Vagina (tissue), 2 donors: Measurements from ENCODE around the gene PRG2. TPM values are rescaled to one million over a fixed set of nuclear protein-coding genes. Genes with fewer than 3 reads are reported as not detected.

Experiments used
- DNase-seq, 2 donors: peaks; one replicate each; pipeline ENCODE4 v3.0.0-alpha.2; 2017; ENCODE audit errors: extremely low spot score in 2 of 2
- H3K27ac ChIP-seq: fragments of 200-600 bp; sonication (generic); one replicate; pipeline ENCODE4 v1.5.1; 2019
- H3K27me3 ChIP-seq: fragments of 200-600 bp; sonication (generic); one replicate; pipeline ENCODE4 v1.5.1; 2019
- H3K36me3 ChIP-seq, 2 donors: fragments of 200-600 bp; sonication (generic); one replicate each; pipeline ENCODE4 v1.5.1; 2017 to 2019
- H3K4me1 ChIP-seq: fragments of 200-600 bp; sonication (generic); one replicate; pipeline ENCODE4 v1.5.1; 2019
- H3K4me3 ChIP-seq, 2 donors: fragments of 200-600 bp; sonication (generic); 1 replicate in 1 of 2; 2 replicates in 1 of 2; pipeline ENCODE4 v1.5.1; 2016 to 2019
- H3K9me3 ChIP-seq: fragments of 200-600 bp; sonication (generic); one replicate; pipeline ENCODE4 v1.5.1; 2019
- CTCF ChIP-seq, 3 experiments: fragments of 450-650 bp in 2 of 3; fragments of 200-600 bp in 1 of 3; sonication (generic) in 1 of 3; IDR thresholded peaks; one replicate each; pipeline ENCODE4 v1.5.1; 2017 to 2019; ENCODE audit warnings: antibody characterized with exemption in 3 of 3, mild to moderate bottlenecking in 2 of 3, moderate library complexity in 2 of 3
- POLR2A ChIP-seq, 2 donors: fragments of 450-650 bp; IDR thresholded peaks; one replicate each; pipeline ENCODE4 v1.6.1; 2017; ENCODE audit warnings: antibody characterized with exemption in 2 of 2, mild to moderate bottlenecking in 2 of 2, moderate library complexity in 2 of 2
- POLR2AphosphoS5 ChIP-seq, 2 donors: sonication (generic); formaldehyde crosslinking; IDR thresholded peaks; one replicate each; pipeline ENCODE4 v1.9.0; 2017; ENCODE audit warnings: antibody characterized with exemption in 2 of 2, mild to moderate bottlenecking in 2 of 2, low read depth in 1 of 2; ENCODE audit not compliant: insufficient read depth in 1 of 2
- intact Hi-C: fragments of 100-400 bp; cut with DNase I; formaldehyde crosslinking; loops from one replicate; pipeline ENCODE4 v1.15.1; 2023
- total RNA-seq: library from RNA; depleted of rRNA; stranded (reverse); fragments of >200 nt; gene quantifications from one replicate; pipeline ENCODE4 v1.2.3, GENCODE V29; 2016

Gene PRG2
- total RNA-seq, 1 donor from 2014 or later: not detected

DNA sequence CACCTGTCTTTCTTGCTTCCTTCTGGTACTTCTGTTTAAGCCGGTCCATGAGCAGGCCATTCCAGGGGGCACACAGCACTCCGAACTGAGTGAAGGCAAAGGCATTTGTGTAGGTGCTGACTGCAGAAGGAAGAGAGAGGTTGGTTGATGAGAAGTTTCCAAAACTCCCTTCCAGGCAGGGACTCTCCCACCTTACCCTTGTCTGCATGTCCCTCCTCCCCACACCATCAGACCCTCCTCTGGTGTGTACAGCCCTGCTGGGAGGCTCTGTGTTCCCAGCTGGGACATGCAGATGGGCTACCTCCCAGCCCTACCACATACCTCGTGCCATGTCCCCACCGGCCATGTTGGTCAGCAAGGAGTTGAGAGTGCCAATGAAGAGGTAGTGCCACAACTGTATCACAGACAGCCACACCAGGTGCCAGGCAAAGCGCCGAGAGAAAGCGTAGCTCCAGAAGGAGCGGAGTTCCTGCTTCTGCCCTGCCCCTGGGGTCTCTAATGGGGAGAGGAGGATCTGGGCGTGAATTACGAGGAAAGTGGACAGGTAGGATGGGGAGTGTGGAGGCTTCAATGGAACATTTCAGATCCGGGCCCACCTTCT lies 24.3 kb upstream of the PRG2 start:
- no peak for DNase-seq
- no peak overlapping the region for H3K4me3 ChIP-seq
- TF ChIP-seq POLR2A (IDR thresholded peaks at IDR 0.05) (no peak), CTCF (IDR thresholded peaks at IDR 0.05) (no peak), POLR2AphosphoS5 (IDR thresholded peaks at IDR 0.05; ENCODE audit: insufficient read depth in 1 of 2, low read depth in 1 of 2) (no peak)
- intact Hi-C loops: no loop called here
- H3K36me3 ChIP-seq: peaks cover 0 to 77% of the 10 kb centered on the region in 2 donors
- H3K27ac ChIP-seq: no peak overlapping the region
- no peaks in the 10 kb centered on the region for H3K27me3 ChIP-seq
- peaks cover 16% of the 10 kb centered on the region for H3K4me1 ChIP-seq
- H3K9me3 ChIP-seq: no peaks in the 10 kb centered on the region

GRCh38 chr11:57413681-57414080 lies 23.2 kb upstream of the PRG2 start:
- Histone ChIP-seq H3K9me3 (no peaks in the 10 kb centered on the region), H3K27ac (no peak overlapping the region), H3K4me3 (no peak overlapping the region), H3K4me1 (peaks cover 16% of the 10 kb centered on the region), H3K27me3 (no peaks in the 10 kb centered on the region), H3K36me3 (peaks cover 0 to 83% of the 10 kb centered on the region in 2 donors)
- TF ChIP-seq CTCF (IDR thresholded peaks at IDR 0.05) (no peak), POLR2A (IDR thresholded peaks at IDR 0.05) (no peak), POLR2AphosphoS5 (IDR thresholded peaks at IDR 0.05; ENCODE audit: insufficient read depth in 1 of 2, low read depth in 1 of 2) (no peak)
- intact Hi-C loops: no loop called here
- DNase-seq: no peak

DNA sequence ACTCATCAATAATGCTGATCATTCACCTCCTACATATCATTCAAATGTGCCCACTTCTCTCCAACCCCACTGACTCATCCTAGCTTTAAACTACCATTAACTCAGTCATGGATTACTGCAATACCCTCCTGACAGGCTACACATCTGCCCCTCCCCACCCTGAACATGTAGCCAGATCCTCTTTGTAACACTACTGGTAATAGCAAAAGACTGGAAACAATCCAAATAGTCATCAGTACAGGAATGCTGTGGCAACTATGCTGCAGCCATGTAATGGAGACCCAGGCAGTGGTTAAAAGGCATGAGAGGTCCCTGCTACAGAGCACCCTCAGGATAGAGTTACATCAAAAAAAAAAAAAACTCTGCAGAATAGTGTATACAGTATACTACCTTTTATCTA lies 19.8 kb upstream of the PRG2 start:
- Histone ChIP-seq H3K4me3 (no peak overlapping the region), H3K27ac (no peak overlapping the region), H3K27me3 (no peaks in the 10 kb centered on the region), H3K4me1 (peaks cover 27% of the 10 kb centered on the region), H3K36me3 (peaks cover 0 to 78% of the 10 kb centered on the region in 2 donors), H3K9me3 (no peaks in the 10 kb centered on the region)
- DNase-seq: no peak
- intact Hi-C loops: no loop called here
- TF ChIP-seq CTCF (IDR thresholded peaks at IDR 0.05): no peak
- TF ChIP-seq POLR2A (IDR thresholded peaks at IDR 0.05): no peak
- TF ChIP-seq POLR2AphosphoS5 (IDR thresholded peaks at IDR 0.05; ENCODE audit: insufficient read depth in 1 of 2, low read depth in 1 of 2): no peak

DNA sequence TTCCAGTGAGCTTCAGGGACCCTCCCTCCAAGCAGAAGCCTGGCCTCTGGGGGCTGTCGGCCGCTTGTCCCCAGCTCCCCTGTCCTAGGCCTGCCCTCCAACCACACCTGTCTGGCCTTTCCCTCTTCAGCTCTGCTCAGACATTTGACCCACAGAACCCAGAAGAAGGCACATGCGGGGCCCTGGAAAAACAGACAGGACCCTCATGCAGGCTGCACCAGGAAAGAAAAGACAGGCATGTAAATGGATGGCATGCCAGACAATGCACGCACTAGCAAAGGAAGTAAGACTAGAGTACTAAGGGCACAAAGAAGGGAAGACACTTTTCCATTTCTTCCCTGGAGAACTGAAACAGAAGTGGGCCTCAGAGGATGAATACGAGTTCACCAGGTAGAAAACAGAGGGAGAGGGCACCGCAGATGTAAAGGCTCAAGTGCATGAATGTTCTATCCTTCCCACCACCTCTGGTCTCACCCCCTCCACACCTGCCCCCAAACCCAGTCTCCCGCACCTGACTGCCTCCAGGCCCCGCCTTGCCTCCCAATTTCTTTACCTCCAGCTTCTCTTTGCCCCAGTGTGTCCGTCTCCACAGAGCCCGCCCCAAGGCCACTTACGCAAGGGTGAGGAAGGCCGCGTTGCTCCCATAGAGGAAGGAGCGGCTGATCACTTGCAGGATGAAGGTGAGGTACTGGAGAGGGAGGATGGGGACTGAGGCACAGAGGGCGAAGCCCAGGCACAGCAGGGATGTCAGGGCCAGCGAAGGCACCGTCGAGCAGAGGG lies 19.1 kb upstream of the PRG2 start:
- Histone ChIP-seq H3K27ac (no peak overlapping the region), H3K36me3 (peaks cover 0 to 72% of the 10 kb centered on the region in 2 donors), H3K9me3 (no peaks in the 10 kb centered on the region), H3K4me3 (no peak overlapping the region), H3K27me3 (no peaks in the 10 kb centered on the region), H3K4me1 (peaks cover 28% of the 10 kb centered on the region)
- DNase-seq: no peak
- TF ChIP-seq POLR2AphosphoS5 (IDR thresholded peaks at IDR 0.05; ENCODE audit: insufficient read depth in 1 of 2, low read depth in 1 of 2) (no peak), CTCF (IDR thresholded peaks at IDR 0.05) (no peak), POLR2A (IDR thresholded peaks at IDR 0.05) (no peak)
- intact Hi-C loops: no loop called here

- intact Hi-C loops: no loop called here
- Histone ChIP-seq H3K27me3 (no peaks in the 10 kb centered on the region), H3K4me1 (peaks cover 28% of the 10 kb centered on the region), H3K4me3 (no peak overlapping the region), H3K36me3 (peaks cover 0 to 64% of the 10 kb centered on the region in 2 donors), H3K27ac (no peak overlapping the region), H3K9me3 (no peaks in the 10 kb centered on the region)
- no peak for TF ChIP-seq POLR2A (IDR thresholded peaks at IDR 0.05)
- no peak for TF ChIP-seq CTCF (IDR thresholded peaks at IDR 0.05)
- TF ChIP-seq POLR2AphosphoS5 (IDR thresholded peaks at IDR 0.05; ENCODE audit: insufficient read depth in 1 of 2, low read depth in 1 of 2): no peak
- no peak for DNase-seq
Observed at GRCh38 chr11:57408771-57409170, 18.3 kb upstream of the PRG2 start.
